ENCODE data around the gene EIF4E2.
A peak's percentile ranks its signal among the peaks of the same experiment; 100 is the strongest.

The EIF4E2 gene

GRCh38 chr2:232550354-232551249 lies at the start of gene EIF4E2, which contains the start of gene TIGD1:
TSS of gene EIF4E2 (plus strand) at chr2:232550689. CDS start at chr2:232550725, 36 bp downstream.
TSS of gene TIGD1 (minus strand) at chr2:232550557. CDS start at chr2:232549882, 675 bp downstream.
- H3K36me3 ChIP-seq (ENCODE audit: control insufficient read depth in 5 of 5, insufficient read depth in 5 of 5, low read length in 5 of 5) = peaks cover 0 to 5% (median 3%) of the 10 kb centered on the region in 5 donors
- no peaks in the 10 kb centered on the region for H3K9me3 ChIP-seq (ENCODE audit: control insufficient read depth in 5 of 5, low read length in 5 of 5)
- no peaks in the 10 kb centered on the region for H3K27me3 ChIP-seq (ENCODE audit: control insufficient read depth in 5 of 5, insufficient read depth in 4 of 5, low read length in 5 of 5)
- H3K4me3 ChIP-seq (ENCODE audit: low read depth in 1 of 5, low read length in 5 of 5) = peak within 1 kb of the TSS; percentile 75 to 98 (median 93)
- H3K4me1 ChIP-seq (ENCODE audit: control insufficient read depth in 5 of 5, insufficient read depth in 5 of 5, low read length in 5 of 5) = peaks cover 9 to 30% (median 29%) of the 10 kb centered on the region in 5 donors
- peak within 1 kb of the TSS; percentile 66 to 97 (median 92) for H3K9ac ChIP-seq (ENCODE audit: low read length in 5 of 5)
- peak within 1 kb of the TSS; percentile 94 for H3K27ac ChIP-seq (ENCODE audit: low read depth, low read length)

- Histone ChIP-seq H3K4me3 (ENCODE audit: low read depth in 1 of 5, low read length in 5 of 5) (no peak overlapping the region), H3K9ac (ENCODE audit: low read length in 5 of 5) (no peak overlapping the region), H3K4me1 (ENCODE audit: control insufficient read depth in 5 of 5, insufficient read depth in 5 of 5, low read length in 5 of 5) (peaks cover 0 to 13% (median 12%) of the 10 kb centered on the region in 5 donors), H3K36me3 (ENCODE audit: control insufficient read depth in 5 of 5, insufficient read depth in 5 of 5, low read length in 5 of 5) (no peaks in the 10 kb centered on the region), H3K27me3 (ENCODE audit: control insufficient read depth in 5 of 5, insufficient read depth in 4 of 5, low read length in 5 of 5) (peaks cover 40 to 60% (median 42%) of the 10 kb centered on the region in 5 donors), H3K9me3 (ENCODE audit: control insufficient read depth in 5 of 5, low read length in 5 of 5) (no peaks in the 10 kb centered on the region), H3K27ac (ENCODE audit: low read depth, low read length) (no peak overlapping the region)
Measured at GRCh38 chr2:232501331-232501771, 49.1 kb upstream of the EIF4E2 start.

GRCh38 chr2:232501794-232502390 lies 48.6 kb upstream of the EIF4E2 start:
- Histone ChIP-seq H3K27ac (ENCODE audit: low read depth, low read length) (no peak overlapping the region), H3K27me3 (ENCODE audit: control insufficient read depth in 5 of 5, insufficient read depth in 4 of 5, low read length in 5 of 5) (peaks cover 40 to 64% (median 45%) of the 10 kb centered on the region in 5 donors)

GRCh38 chr2:232502511-232502910 lies 48.0 kb upstream of the EIF4E2 start:
- peaks cover 0 to 13% (median 12%) of the 10 kb centered on the region in 5 donors for H3K4me1 ChIP-seq (ENCODE audit: control insufficient read depth in 5 of 5, insufficient read depth in 5 of 5, low read length in 5 of 5)
- peak overlapping the region in 1 of 5 donors; percentile 5 for H3K4me3 ChIP-seq (ENCODE audit: low read depth in 1 of 5, low read length in 5 of 5)
- H3K9me3 ChIP-seq (ENCODE audit: control insufficient read depth in 5 of 5, low read length in 5 of 5) = no peaks in the 10 kb centered on the region
- peaks cover 40 to 63% (median 45%) of the 10 kb centered on the region in 5 donors for H3K27me3 ChIP-seq (ENCODE audit: control insufficient read depth in 5 of 5, insufficient read depth in 4 of 5, low read length in 5 of 5)
- no peak overlapping the region for H3K9ac ChIP-seq (ENCODE audit: low read length in 5 of 5)
- no peak overlapping the region for H3K27ac ChIP-seq (ENCODE audit: low read depth, low read length)
- no peaks in the 10 kb centered on the region for H3K36me3 ChIP-seq (ENCODE audit: control insufficient read depth in 5 of 5, insufficient read depth in 5 of 5, low read length in 5 of 5)

More at GRCh38 chr2:232501794-232502390, 48.6 kb upstream of the EIF4E2 start:
- no peak overlapping the region for H3K4me3 ChIP-seq (ENCODE audit: low read depth in 1 of 5, low read length in 5 of 5)
- H3K36me3 ChIP-seq (ENCODE audit: control insufficient read depth in 5 of 5, insufficient read depth in 5 of 5, low read length in 5 of 5) = no peaks in the 10 kb centered on the region
- no peak overlapping the region for H3K9ac ChIP-seq (ENCODE audit: low read length in 5 of 5)
- peaks cover 0 to 13% (median 12%) of the 10 kb centered on the region in 5 donors for H3K4me1 ChIP-seq (ENCODE audit: control insufficient read depth in 5 of 5, insufficient read depth in 5 of 5, low read length in 5 of 5)
- H3K9me3 ChIP-seq (ENCODE audit: control insufficient read depth in 5 of 5, low read length in 5 of 5) = no peaks in the 10 kb centered on the region

- H3K4me1 ChIP-seq (ENCODE audit: control insufficient read depth in 5 of 5, insufficient read depth in 5 of 5, low read length in 5 of 5) = peaks cover 0 to 13% (median 12%) of the 10 kb centered on the region in 5 donors
- no peak overlapping the region for H3K9ac ChIP-seq (ENCODE audit: low read length in 5 of 5)
- H3K4me3 ChIP-seq (ENCODE audit: low read depth in 1 of 5, low read length in 5 of 5) = peak overlapping the region in 4 of 5 donors; percentile 11 to 49 (median 43)
- no peaks in the 10 kb centered on the region for H3K36me3 ChIP-seq (ENCODE audit: control insufficient read depth in 5 of 5, insufficient read depth in 5 of 5, low read length in 5 of 5)
- H3K27me3 ChIP-seq (ENCODE audit: control insufficient read depth in 5 of 5, insufficient read depth in 4 of 5, low read length in 5 of 5) = peaks cover 38 to 69% (median 45%) of the 10 kb centered on the region in 5 donors
- no peaks in the 10 kb centered on the region for H3K9me3 ChIP-seq (ENCODE audit: control insufficient read depth in 5 of 5, low read length in 5 of 5)
- H3K27ac ChIP-seq (ENCODE audit: low read depth, low read length) = no peak overlapping the region
Measured at GRCh38 chr2:232502911-232503808, 47.3 kb upstream of the EIF4E2 start.

- Histone ChIP-seq H3K36me3 (ENCODE audit: control insufficient read depth in 5 of 5, insufficient read depth in 5 of 5, low read length in 5 of 5) (no peaks in the 10 kb centered on the region), H3K4me1 (ENCODE audit: control insufficient read depth in 5 of 5, insufficient read depth in 5 of 5, low read length in 5 of 5) (peaks cover 0 to 13% (median 12%) of the 10 kb centered on the region in 5 donors), H3K4me3 (ENCODE audit: low read depth in 1 of 5, low read length in 5 of 5) (peak overlapping the region in 3 of 5 donors; percentile 40 to 49 (median 46)), H3K27ac (ENCODE audit: low read depth, low read length) (no peak overlapping the region), H3K9me3 (ENCODE audit: control insufficient read depth in 5 of 5, low read length in 5 of 5) (no peaks in the 10 kb centered on the region), H3K27me3 (ENCODE audit: control insufficient read depth in 5 of 5, insufficient read depth in 4 of 5, low read length in 5 of 5) (peaks cover 37 to 73% (median 45%) of the 10 kb centered on the region in 5 donors), H3K9ac (ENCODE audit: low read length in 5 of 5) (no peak overlapping the region)
Measured at GRCh38 chr2:232503809-232504323, 46.6 kb upstream of the EIF4E2 start.

GRCh38 chr2:232504438-232504837 lies 46.1 kb upstream of the EIF4E2 start:
- Histone ChIP-seq H3K36me3 (ENCODE audit: control insufficient read depth in 5 of 5, insufficient read depth in 5 of 5, low read length in 5 of 5) (no peaks in the 10 kb centered on the region), H3K27ac (ENCODE audit: low read depth, low read length) (no peak overlapping the region), H3K9me3 (ENCODE audit: control insufficient read depth in 5 of 5, low read length in 5 of 5) (no peaks in the 10 kb centered on the region), H3K27me3 (ENCODE audit: control insufficient read depth in 5 of 5, insufficient read depth in 4 of 5, low read length in 5 of 5) (peaks cover 37 to 67% (median 45%) of the 10 kb centered on the region in 5 donors), H3K4me3 (ENCODE audit: low read depth in 1 of 5, low read length in 5 of 5) (no peak overlapping the region), H3K9ac (ENCODE audit: low read length in 5 of 5) (no peak overlapping the region), H3K4me1 (ENCODE audit: control insufficient read depth in 5 of 5, insufficient read depth in 5 of 5, low read length in 5 of 5) (peaks cover 0 to 13% (median 12%) of the 10 kb centered on the region in 5 donors)

GRCh38 chr2:232505856-232506255 lies 44.6 kb upstream of the EIF4E2 start:
- no peaks in the 10 kb centered on the region for H3K9me3 ChIP-seq (ENCODE audit: control insufficient read depth in 5 of 5, low read length in 5 of 5)
- no peak overlapping the region for H3K4me3 ChIP-seq (ENCODE audit: low read depth in 1 of 5, low read length in 5 of 5)
- peaks cover 36 to 57% (median 37%) of the 10 kb centered on the region in 5 donors for H3K27me3 ChIP-seq (ENCODE audit: control insufficient read depth in 5 of 5, insufficient read depth in 4 of 5, low read length in 5 of 5)
- H3K36me3 ChIP-seq (ENCODE audit: control insufficient read depth in 5 of 5, insufficient read depth in 5 of 5, low read length in 5 of 5) = no peaks in the 10 kb centered on the region
- H3K27ac ChIP-seq (ENCODE audit: low read depth, low read length) = no peak overlapping the region
- H3K9ac ChIP-seq (ENCODE audit: low read length in 5 of 5) = no peak overlapping the region
- peaks cover 0 to 13% (median 12%) of the 10 kb centered on the region in 5 donors for H3K4me1 ChIP-seq (ENCODE audit: control insufficient read depth in 5 of 5, insufficient read depth in 5 of 5, low read length in 5 of 5)

- Histone ChIP-seq H3K9me3 (ENCODE audit: control insufficient read depth in 5 of 5, low read length in 5 of 5) (no peaks in the 10 kb centered on the region), H3K4me3 (ENCODE audit: low read depth in 1 of 5, low read length in 5 of 5) (no peak overlapping the region), H3K9ac (ENCODE audit: low read length in 5 of 5) (no peak overlapping the region), H3K36me3 (ENCODE audit: control insufficient read depth in 5 of 5, insufficient read depth in 5 of 5, low read length in 5 of 5) (no peaks in the 10 kb centered on the region), H3K27me3 (ENCODE audit: control insufficient read depth in 5 of 5, insufficient read depth in 4 of 5, low read length in 5 of 5) (peaks cover 36 to 60% (median 37%) of the 10 kb centered on the region in 5 donors), H3K27ac (ENCODE audit: low read depth, low read length) (no peak overlapping the region), H3K4me1 (ENCODE audit: control insufficient read depth in 5 of 5, insufficient read depth in 5 of 5, low read length in 5 of 5) (peaks cover 0 to 13% (median 12%) of the 10 kb centered on the region in 5 donors)
Measured at GRCh38 chr2:232506709-232507108, 43.8 kb upstream of the EIF4E2 start.
